A549 (cell line): ENCODE data around the gene KCNMA1. TPM values are rescaled to one million over a fixed set of nuclear protein-coding genes. Genes with fewer than 3 reads are reported as not detected.

ENCODE experiments used
- ATAC-seq, 2 experiments: fragments of 200-7000 bp in 1 of 2; fragments of >200 bp in 1 of 2; cut with Nextera tagmentation in 1 of 2; cut with Tn5 transposase in 1 of 2; 3 replicates each; pipeline versions ENCODE4 v1.8.0 to v1.9.1; 2018 to 2020; ENCODE audit warnings: mild to moderate bottlenecking in 1 of 2, moderate library complexity in 1 of 2
- CTCF ChIA-PET: fragments of 300-600 bp; sonication (Branson Sonifier 250); formaldehyde crosslinking; extraction: SDS; loops from one replicate; lab custom pipeline; 2021; ENCODE audit warnings: antibody characterized with exemption, inconsistent platforms; lab: Yijun Ruan, JAX
- POLR2A ChIA-PET: fragments of 350-600 bp; formaldehyde crosslinking; extraction: SDS; loops from one replicate; lab custom pipeline; 2021; ENCODE audit warnings: antibody characterized with exemption, inconsistent platforms; lab: Yijun Ruan, JAX
- DNase-seq, 2 experiments: peaks; one replicate each; pipeline versions ENCODE4 v3.0.0 to v3.0.0-alpha.2; 2011 to 2016; ENCODE audit warnings: low read depth in 1 of 2, low spot score in 1 of 2
- FAIRE-seq: peaks from 2 replicates; lab custom pipeline; 2011; peaks lifted over from hg19 to GRCh38; lab: Jason Lieb, UNC
- H3K27ac ChIP-seq, 2 experiments: fragments of >200 bp; sonication (Bioruptor Twin); formaldehyde crosslinking; 3 replicates each; pipeline ENCODE4 v1.5.1; 2016 to 2017
- H3K4me1 ChIP-seq: fragments of >200 bp; sonication (Bioruptor Twin); formaldehyde crosslinking; 3 replicates; pipeline ENCODE4 v1.6.1; 2016
- H3K4me2 ChIP-seq: fragments of >200 bp; sonication (Bioruptor Twin); formaldehyde crosslinking; 3 replicates; pipeline ENCODE4 v1.6.1; 2016
- H3K4me3 ChIP-seq: fragments of >200 bp; sonication (Bioruptor Twin); formaldehyde crosslinking; 3 replicates; pipeline ENCODE4 v1.5.1; 2016
- H3K9me3 ChIP-seq: fragments of >200 bp; sonication (Bioruptor Twin); formaldehyde crosslinking; 3 replicates; pipeline ENCODE4 v1.6.1; 2016
- BCL3 ChIP-seq: fragments of >200 bp; sonication (Bioruptor Twin); formaldehyde crosslinking; IDR thresholded peaks from 3 replicates; pipeline ENCODE4 v1.6.1; 2016
- CHD2 ChIP-seq: fragments of 150-350 bp; IDR thresholded peaks from 2 replicates; pipeline ENCODE4 v1.6.1; 2014; ENCODE audit warnings: low read length; ENCODE audit not compliant: partially characterized antibody
- CTCF ChIP-seq: fragments of >200 bp; sonication (Bioruptor Twin); formaldehyde crosslinking; IDR thresholded peaks from 3 replicates; pipeline ENCODE4 v1.5.1; 2016
- EHMT2 ChIP-seq: fragments of 200-600 bp; sonication (generic); IDR thresholded peaks from 2 replicates; pipeline ENCODE4 v1.6.1; 2016; ENCODE audit warnings: antibody characterized with exemption, low read depth, mild to moderate bottlenecking, moderate library complexity
- HES2 ChIP-seq: fragments of >200 bp; sonication (Bioruptor Twin); formaldehyde crosslinking; IDR thresholded peaks from 2 replicates; pipeline ENCODE4 v1.6.1; 2016
- HOXB5 ChIP-seq: fragments of 250-450 bp; sonication (Bioruptor Pico); IDR thresholded peaks from 2 replicates; pipeline ENCODE4 v1.5.0; 2020; ENCODE audit warnings: mild to moderate bottlenecking, moderate library complexity
- JUN ChIP-seq, 2 experiments: fragments of >200 bp; sonication (Bioruptor Twin); formaldehyde crosslinking; IDR thresholded peaks; 2 replicates in 1 of 2; 3 replicates in 1 of 2; pipeline ENCODE4 v1.6.1; 2016 to 2017
- MAZ ChIP-seq: fragments of 150-350 bp; IDR thresholded peaks from 2 replicates; pipeline ENCODE4 v1.6.1; 2014; ENCODE audit warnings: antibody characterized with exemption, low read depth, low read length, borderline replicate concordance
- MYC ChIP-seq: IDR thresholded peaks from 2 replicates; pipeline ENCODE4 v1.6.1; 2012; ENCODE audit warnings: mild to moderate bottlenecking, inconsistent platforms, low read length, improper control_type of control experiment, borderline replicate concordance
- NPAS2 ChIP-seq: fragments of 250-450 bp; sonication (Bioruptor Pico); IDR thresholded peaks from 2 replicates; pipeline ENCODE4 v1.8.0; 2022; ENCODE audit warnings: mild to moderate bottlenecking, moderate library complexity, borderline replicate concordance
- RAD21 ChIP-seq, 2 experiments: fragments of >200 bp in 1 of 2; sonication (Bioruptor Twin) in 1 of 2; formaldehyde crosslinking in 1 of 2; IDR thresholded peaks in 1 of 2; conservative IDR thresholded peaks in 1 of 2; 2 replicates in 1 of 2; 3 replicates in 1 of 2; pipeline ENCODE4 v1.6.1; 2012 to 2018; ENCODE audit warnings: inconsistent platforms in 1 of 2
- SMC3 ChIP-seq: fragments of >200 bp; sonication (Bioruptor Twin); formaldehyde crosslinking; IDR thresholded peaks from 3 replicates; pipeline ENCODE4 v1.6.1; 2018; ENCODE audit warnings: inconsistent platforms
- TFCP2L1 ChIP-seq: fragments of 250-450 bp; sonication (Bioruptor Pico); IDR thresholded peaks from 2 replicates; pipeline ENCODE4 v1.5.0; 2021; ENCODE audit warnings: mild to moderate bottlenecking
- USF2 ChIP-seq: fragments of 450-650 bp; IDR thresholded peaks from 2 replicates; pipeline ENCODE4 v1.6.1; 2014; ENCODE audit warnings: antibody characterized with exemption
- ZSCAN20 ChIP-seq: fragments of 250-450 bp; sonication (Bioruptor Pico); IDR thresholded peaks from 2 replicates; pipeline ENCODE4 v1.8.0; 2022; ENCODE audit warnings: mild to moderate bottlenecking, moderate library complexity
- WGBS: methylation state at CpG from one replicate; pipeline ENCODE4 v1.1.6; 2017; ENCODE audit errors: missing lambda C conversion rate; 5-methylcytosine and 5-hydroxymethylcytosine counted together
- polyA plus RNA-seq, 4 experiments: library from polyadenylated mRNA; depleted of rRNA in 3 of 4; stranded (reverse); fragments of >200 nt; fragmentation: RNase III in 1 of 4; extraction: RNeasy Plus Mini Kit Qiagen cat#74134 plus additional on column Dnase treatment in 1 of 4; gene quantifications; 2 replicates in 3 of 4; 3 replicates in 1 of 4; pipeline ENCODE4 v1.2.3, GENCODE V29; 2011 to 2017
- TF ChIP-seq, protein P1 (sequence below): fragments of 200-600 bp; sonication (generic); IDR thresholded peaks from 2 replicates; pipeline ENCODE4 v1.6.1; 2016; ENCODE audit warnings: antibody characterized with exemption, mild to moderate bottlenecking, moderate library complexity

Gene KCNMA1
- polyA plus RNA-seq, 2 of the 4 experiments (the other 2 are of a cell fraction): 14.9 to 30.6 TPM

- CTCF ChIA-PET: interaction anchor here (0.6 to 3.3 kb wide), 20 partner anchors 8 to 1201 kb away, joined by 3 to 23 read pairs (median 4); no protein-coding TSS in a partner anchor
- POLR2A ChIA-PET: no interaction called here
- 63% methylated on average over 3 of the region's 3 CpGs for WGBS
Measured at GRCh38 chr10:77004917-77005564, 632.6 kb downstream of the KCNMA1 start.

More at GRCh38 chr10:77004917-77005564, 632.6 kb downstream of the KCNMA1 start:
- TF ChIP-seq TFCP2L1 (no peak), ZSCAN20 (CRISPR knock-in tag) (no peak), HOXB5 (CRISPR knock-in tag) (no peak), BCL3 (no peak), MYC (no peak), EHMT2 (no peak), HES2 (no peak), NPAS2 (CRISPR knock-in tag) (no peak), SMC3 (peak; percentile 23; the same call in 1 of the 3 replicates), CHD2 (no peak), MAZ (no peak), USF2 (no peak), CTCF (peak; percentile 60), RAD21 (conservative IDR thresholded peaks at IDR 0.05 in 1 of 2, IDR thresholded peaks at IDR 0.05 in 1 of 2) (peak; percentile 60 to 70), JUN (IDR thresholded peaks at IDR 0.05) (no peak)
- TF ChIP-seq, protein P1, sequence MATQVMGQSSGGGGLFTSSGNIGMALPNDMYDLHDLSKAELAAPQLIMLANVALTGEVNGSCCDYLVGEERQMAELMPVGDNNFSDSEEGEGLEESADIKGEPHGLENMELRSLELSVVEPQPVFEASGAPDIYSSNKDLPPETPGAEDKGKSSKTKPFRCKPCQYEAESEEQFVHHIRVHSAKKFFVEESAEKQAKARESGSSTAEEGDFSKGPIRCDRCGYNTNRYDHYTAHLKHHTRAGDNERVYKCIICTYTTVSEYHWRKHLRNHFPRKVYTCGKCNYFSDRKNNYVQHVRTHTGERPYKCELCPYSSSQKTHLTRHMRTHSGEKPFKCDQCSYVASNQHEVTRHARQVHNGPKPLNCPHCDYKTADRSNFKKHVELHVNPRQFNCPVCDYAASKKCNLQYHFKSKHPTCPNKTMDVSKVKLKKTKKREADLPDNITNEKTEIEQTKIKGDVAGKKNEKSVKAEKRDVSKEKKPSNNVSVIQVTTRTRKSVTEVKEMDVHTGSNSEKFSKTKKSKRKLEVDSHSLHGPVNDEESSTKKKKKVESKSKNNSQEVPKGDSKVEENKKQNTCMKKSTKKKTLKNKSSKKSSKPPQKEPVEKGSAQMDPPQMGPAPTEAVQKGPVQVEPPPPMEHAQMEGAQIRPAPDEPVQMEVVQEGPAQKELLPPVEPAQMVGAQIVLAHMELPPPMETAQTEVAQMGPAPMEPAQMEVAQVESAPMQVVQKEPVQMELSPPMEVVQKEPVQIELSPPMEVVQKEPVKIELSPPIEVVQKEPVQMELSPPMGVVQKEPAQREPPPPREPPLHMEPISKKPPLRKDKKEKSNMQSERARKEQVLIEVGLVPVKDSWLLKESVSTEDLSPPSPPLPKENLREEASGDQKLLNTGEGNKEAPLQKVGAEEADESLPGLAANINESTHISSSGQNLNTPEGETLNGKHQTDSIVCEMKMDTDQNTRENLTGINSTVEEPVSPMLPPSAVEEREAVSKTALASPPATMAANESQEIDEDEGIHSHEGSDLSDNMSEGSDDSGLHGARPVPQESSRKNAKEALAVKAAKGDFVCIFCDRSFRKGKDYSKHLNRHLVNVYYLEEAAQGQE: no peak
- H3K4me3 ChIP-seq: no peak overlapping the region
- DNase-seq: peak; percentile 53 to 57
- no peaks in the 10 kb centered on the region for H3K4me1 ChIP-seq
- peak; percentile 89 for FAIRE-seq
- no peak overlapping the region for H3K4me2 ChIP-seq
- no peak overlapping the region for H3K27ac ChIP-seq
- no peaks in the 10 kb centered on the region for H3K9me3 ChIP-seq
- ATAC-seq: peak; percentile 66 to 86; a peak in 5 of 6 replicates
